Lower lobe of right lung (tissue), 2 donors: ENCODE results near the gene GON4L. TPM values are rescaled to one million over a fixed set of nuclear protein-coding genes. Genes with fewer than 3 reads are reported as not detected.
"Not testable (repeated sequence)": the region's sequence is repeated elsewhere in the genome, so short reads cannot be mapped to it uniquely, and the experiment has no call there.

ENCODE experiments used
- ATAC-seq, 2 donors: fragments of 200-7000 bp; cut with Tn5 transposase; one replicate each; pipeline ENCODE4 v1.9.1; 2020 to 2022; ENCODE audit warnings: mild to moderate bottlenecking in 2 of 2, moderate library complexity in 2 of 2
- DNase-seq: peaks from one replicate; pipeline ENCODE4 v3.0.0-alpha.2; 2020
- H3K27ac ChIP-seq: fragments of 200-600 bp; one replicate; pipeline ENCODE4 v1.8.0; 2022
- H3K27me3 ChIP-seq: fragments of 200-600 bp; one replicate; pipeline ENCODE4 v1.8.0; 2022; ENCODE audit warnings: low read depth
- H3K36me3 ChIP-seq: fragments of 200-600 bp; one replicate; pipeline ENCODE4 v1.8.0; 2022; ENCODE audit warnings: mild to moderate bottlenecking
- H3K4me1 ChIP-seq: fragments of 200-600 bp; one replicate; pipeline ENCODE4 v1.8.0; 2022
- H3K4me3 ChIP-seq: fragments of 200-600 bp; one replicate; pipeline ENCODE4 v1.8.0; 2022; ENCODE audit warnings: mild to moderate bottlenecking
- H3K9me3 ChIP-seq: fragments of 200-600 bp; one replicate; pipeline ENCODE4 v1.8.0; 2022
- intact Hi-C: fragments of 100-400 bp; cut with DNase I; formaldehyde crosslinking; loops from one replicate; pipeline ENCODE4 v1.11.0; 2022
- total RNA-seq: library from RNA; stranded (reverse); fragmentation: NEBNext Ultra II Directional; extraction: Animal tissue kit (Norgen Biotek cat#: 25700); gene quantifications from one replicate; pipeline ENCODE4 v1.2.1, GENCODE V29; 2021
- TF ChIP-seq, protein P1 (sequence below): fragments of 200-600 bp; IDR thresholded peaks from one replicate; pipeline ENCODE4 v1.8.0; 2022; ENCODE audit warnings: antibody characterized with exemption, mild to moderate bottlenecking
- donor health status: DM: no; HTN: yes; CAD: no; lungs with severe emphysema.

Gene GON4L
- total RNA-seq, 1 donor from 2014 or later: 46.9 TPM

DNA sequence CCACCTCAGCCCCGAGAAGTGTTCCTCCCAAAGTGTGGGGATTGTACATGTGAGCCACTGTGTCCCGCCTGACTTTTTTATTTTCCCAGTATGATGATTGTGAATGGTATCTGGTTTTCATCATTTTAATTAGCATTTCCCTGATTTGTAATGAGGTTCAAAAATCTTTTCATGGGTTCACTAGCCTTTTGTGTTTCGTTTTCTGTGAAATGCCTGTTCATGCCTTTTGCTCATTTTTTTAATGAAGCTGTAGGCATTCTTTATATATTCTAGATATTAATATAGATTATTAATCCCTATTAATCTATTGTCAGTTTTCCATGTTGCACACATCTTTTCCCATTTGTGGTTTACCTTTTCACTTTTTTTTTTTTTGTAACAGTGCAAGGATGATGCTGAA lies 147.6 kb downstream of the GON4L start:
- no peaks in the 10 kb centered on the region for H3K27me3 ChIP-seq
- DNase-seq: no peak
- intact Hi-C loops: no loop called here
- H3K4me3 ChIP-seq: no peak overlapping the region
- no peak overlapping the region for H3K27ac ChIP-seq
- no peaks in the 10 kb centered on the region for H3K4me1 ChIP-seq
- no peaks in the 10 kb centered on the region for H3K9me3 ChIP-seq
- peaks cover 21% of the 10 kb centered on the region for H3K36me3 ChIP-seq
- no peak for ATAC-seq
- TF ChIP-seq, protein P1, sequence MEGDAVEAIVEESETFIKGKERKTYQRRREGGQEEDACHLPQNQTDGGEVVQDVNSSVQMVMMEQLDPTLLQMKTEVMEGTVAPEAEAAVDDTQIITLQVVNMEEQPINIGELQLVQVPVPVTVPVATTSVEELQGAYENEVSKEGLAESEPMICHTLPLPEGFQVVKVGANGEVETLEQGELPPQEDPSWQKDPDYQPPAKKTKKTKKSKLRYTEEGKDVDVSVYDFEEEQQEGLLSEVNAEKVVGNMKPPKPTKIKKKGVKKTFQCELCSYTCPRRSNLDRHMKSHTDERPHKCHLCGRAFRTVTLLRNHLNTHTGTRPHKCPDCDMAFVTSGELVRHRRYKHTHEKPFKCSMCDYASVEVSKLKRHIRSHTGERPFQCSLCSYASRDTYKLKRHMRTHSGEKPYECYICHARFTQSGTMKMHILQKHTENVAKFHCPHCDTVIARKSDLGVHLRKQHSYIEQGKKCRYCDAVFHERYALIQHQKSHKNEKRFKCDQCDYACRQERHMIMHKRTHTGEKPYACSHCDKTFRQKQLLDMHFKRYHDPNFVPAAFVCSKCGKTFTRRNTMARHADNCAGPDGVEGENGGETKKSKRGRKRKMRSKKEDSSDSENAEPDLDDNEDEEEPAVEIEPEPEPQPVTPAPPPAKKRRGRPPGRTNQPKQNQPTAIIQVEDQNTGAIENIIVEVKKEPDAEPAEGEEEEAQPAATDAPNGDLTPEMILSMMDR: no peak

DNA sequence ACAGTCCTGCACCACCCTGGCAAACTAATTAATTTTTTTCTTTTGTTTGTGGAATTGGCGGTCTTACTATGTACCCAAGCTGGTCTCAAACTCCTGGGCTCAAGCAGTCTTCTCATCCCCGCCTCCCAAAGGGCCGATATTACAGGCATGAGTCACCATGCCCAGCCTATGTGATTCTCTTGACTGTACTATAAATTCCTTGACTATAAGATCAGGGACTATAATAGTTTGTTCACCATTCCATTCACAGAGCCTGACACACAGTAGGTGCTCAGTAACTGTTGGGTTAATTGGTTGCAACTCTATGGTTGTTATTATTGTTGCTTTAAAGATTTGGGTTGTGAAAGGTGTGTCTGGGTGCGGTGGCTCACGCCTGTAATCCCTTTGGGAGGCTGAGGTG lies 150.9 kb downstream of the GON4L start:
- TF ChIP-seq, protein P1: no peak
- peak in 1 of 2 donors; percentile 32 for ATAC-seq
- H3K27me3 ChIP-seq: no peaks in the 10 kb centered on the region
- no peaks in the 10 kb centered on the region for H3K9me3 ChIP-seq
- intact Hi-C loops: no loop called here
- no peak for DNase-seq
- no peak overlapping the region for H3K4me3 ChIP-seq
- H3K27ac ChIP-seq: no peak overlapping the region
- H3K4me1 ChIP-seq: no peaks in the 10 kb centered on the region
- peaks cover 8% of the 10 kb centered on the region for H3K36me3 ChIP-seq

DNA sequence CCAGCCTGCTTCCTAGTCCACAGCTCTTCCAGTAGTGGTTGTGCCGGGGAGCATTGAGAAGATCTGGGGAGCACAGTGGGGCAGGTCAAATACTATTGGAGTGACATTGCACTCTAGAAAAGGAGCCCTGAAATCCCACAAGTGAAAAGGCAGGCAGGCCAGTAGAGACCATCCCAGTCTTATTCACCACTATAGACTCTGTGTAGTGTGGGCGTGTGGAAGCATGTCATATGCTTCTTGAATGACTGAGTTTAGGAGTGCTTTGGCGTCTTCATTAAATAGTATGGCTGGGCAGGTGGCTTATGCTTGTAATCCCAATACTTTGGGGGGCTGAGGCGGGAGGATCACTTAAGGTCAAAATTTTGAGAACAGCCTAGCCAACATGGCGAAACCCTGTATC lies 152.6 kb downstream of the GON4L start:
- H3K9me3 ChIP-seq, DNase-seq, ATAC-seq, intact Hi-C loops, H3K4me1 ChIP-seq, H3K27me3 ChIP-seq, H3K4me3 ChIP-seq, H3K27ac ChIP-seq, H3K36me3 ChIP-seq: not testable (repeated sequence)

DNA sequence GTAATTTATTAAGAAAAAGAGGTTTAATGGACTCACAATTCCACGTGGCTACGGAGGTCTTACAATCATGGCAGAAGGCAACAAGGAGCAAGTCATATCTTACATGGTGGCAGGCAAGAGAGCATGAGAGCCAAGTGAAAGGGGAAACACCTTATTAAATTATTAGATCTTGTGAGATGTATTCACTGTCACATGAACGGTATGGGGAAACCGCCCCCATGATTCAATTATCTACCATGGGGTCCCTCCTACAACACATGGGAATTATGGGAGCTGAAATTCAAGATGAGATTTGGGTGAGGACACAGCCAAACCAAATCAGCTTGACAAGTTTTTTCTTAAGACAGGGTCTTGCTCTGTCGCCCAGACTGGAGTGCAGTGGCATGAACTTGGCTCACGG lies 153.8 kb downstream of the GON4L start:
- no peak for ATAC-seq
- no peak overlapping the region for H3K4me3 ChIP-seq
- H3K27ac ChIP-seq: no peak overlapping the region
- no peaks in the 10 kb centered on the region for H3K36me3 ChIP-seq
- H3K4me1 ChIP-seq: no peaks in the 10 kb centered on the region
- H3K9me3 ChIP-seq: no peaks in the 10 kb centered on the region
- DNase-seq: no peak
- TF ChIP-seq, protein P1: no peak
- no peaks in the 10 kb centered on the region for H3K27me3 ChIP-seq
- intact Hi-C loops: no loop called here

DNA sequence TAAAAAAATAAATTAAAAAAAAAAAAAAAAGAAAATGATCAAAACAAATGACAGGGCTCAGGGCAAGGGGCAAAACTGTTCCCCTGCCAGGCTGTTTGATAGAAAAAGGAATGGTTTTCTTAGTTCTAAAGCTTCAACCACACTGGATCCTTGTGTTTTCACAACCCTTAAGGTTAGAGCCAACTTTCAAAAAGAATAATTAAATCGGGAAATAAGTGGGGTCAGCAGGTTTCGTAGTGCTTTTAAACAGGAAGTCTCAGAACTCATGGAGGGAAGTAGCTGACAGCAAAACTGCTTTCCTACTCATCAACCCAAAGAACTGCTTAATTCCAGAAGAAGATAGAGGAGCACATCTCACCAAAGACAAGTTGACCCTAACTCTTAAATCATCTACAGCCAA lies 155.3 kb downstream of the GON4L start:
- intact Hi-C loops, ATAC-seq: not testable (repeated sequence)

More for the DNA sequence above, 155.3 kb downstream of the GON4L start:
- not testable (repeated sequence) for H3K9me3 ChIP-seq, H3K36me3 ChIP-seq, H3K27ac ChIP-seq, H3K27me3 ChIP-seq, DNase-seq, H3K4me3 ChIP-seq, H3K4me1 ChIP-seq

Other genes starting within 250 kb of the GON4L start
- gene MSTO1, start 247.0 kb downstream of the GON4L start, total RNA-seq: 31.1 TPM
- 55.3 TPM for gene YY1AP1, start 168.4 kb downstream of the GON4L start, total RNA-seq
- 77.7 TPM for gene DAP3, start 168.1 kb downstream of the GON4L start, total RNA-seq
- gene SYT11, start 2.4 kb upstream of the GON4L start, total RNA-seq: 9.6 TPM
- 56.4 TPM for gene RIT1, start 54.1 kb upstream of the GON4L start, total RNA-seq
- 42.8 TPM for gene KHDC4, start 77.2 kb upstream of the GON4L start, total RNA-seq
- gene RXFP4, start 84.4 kb upstream of the GON4L start, total RNA-seq: not detected
- 252 TPM for gene ARHGEF2, start 121.3 kb upstream of the GON4L start, total RNA-seq
- 207 TPM for gene SSR2, start 163.7 kb upstream of the GON4L start, total RNA-seq
- 32.5 TPM for gene UBQLN4, start 196.6 kb upstream of the GON4L start, total RNA-seq
- 66.5 TPM for gene LAMTOR2, start 197.6 kb upstream of the GON4L start, total RNA-seq
- 58.0 TPM for gene RAB25, start 203.9 kb upstream of the GON4L start, total RNA-seq
- 0.74 TPM for gene MEX3A, start 225.3 kb upstream of the GON4L start, total RNA-seq